Epidermal melanocyte (primary cell): ENCODE data around the gene BSDC1.
"Not testable (repeated sequence)": the region's sequence is repeated elsewhere in the genome, so short reads cannot be mapped to it uniquely, and the experiment has no call there.

ENCODE experiments used
- DNase-seq: peaks from one replicate; pipeline ENCODE4 v3.0.0; 2011; ENCODE audit warnings: low spot score; ENCODE audit not compliant: insufficient read length

The BSDC1 gene

DNA sequence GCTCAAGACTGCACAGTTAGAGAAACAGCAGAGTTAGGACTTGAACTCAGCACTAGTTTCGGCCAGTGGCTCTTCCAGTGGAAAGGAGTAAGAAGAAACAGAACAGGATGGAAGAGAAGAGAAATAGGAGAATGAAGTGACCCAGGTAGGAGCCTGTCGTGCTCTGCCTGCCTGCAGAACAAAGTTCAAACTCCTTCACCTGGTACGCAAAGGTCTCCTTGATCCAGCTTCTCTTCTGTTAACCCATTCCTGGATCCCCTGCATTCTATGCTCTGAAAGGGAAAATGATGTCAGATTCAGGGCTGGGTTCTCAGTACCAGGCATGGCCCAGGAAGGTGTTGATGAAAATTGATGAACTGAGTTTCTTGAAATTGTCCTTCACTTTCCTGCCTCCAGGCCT, 35.8 kb downstream of the BSDC1 start:
- DNase-seq: peak; percentile 5

DNA sequence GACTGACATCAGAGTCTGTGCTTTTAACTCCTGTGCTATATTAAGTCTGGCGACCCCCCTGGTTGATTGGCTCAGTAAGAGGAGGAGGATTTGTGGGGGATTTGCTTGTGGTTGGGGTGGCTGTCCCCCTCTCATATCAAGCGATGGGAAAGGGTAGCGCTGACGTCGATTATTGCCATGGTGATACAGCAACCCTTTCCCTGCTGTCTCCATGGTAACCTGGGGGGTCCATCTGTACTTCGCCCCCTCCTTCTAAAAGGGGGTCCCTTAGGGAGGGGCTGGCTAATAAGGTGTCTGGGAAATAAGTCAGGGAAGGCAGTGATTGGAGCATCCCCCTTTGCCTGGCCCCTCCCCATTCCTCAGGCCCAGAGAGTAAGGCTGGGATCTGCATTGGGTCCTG, 36.6 kb downstream of the BSDC1 start:
- DNase-seq: no peak

DNA sequence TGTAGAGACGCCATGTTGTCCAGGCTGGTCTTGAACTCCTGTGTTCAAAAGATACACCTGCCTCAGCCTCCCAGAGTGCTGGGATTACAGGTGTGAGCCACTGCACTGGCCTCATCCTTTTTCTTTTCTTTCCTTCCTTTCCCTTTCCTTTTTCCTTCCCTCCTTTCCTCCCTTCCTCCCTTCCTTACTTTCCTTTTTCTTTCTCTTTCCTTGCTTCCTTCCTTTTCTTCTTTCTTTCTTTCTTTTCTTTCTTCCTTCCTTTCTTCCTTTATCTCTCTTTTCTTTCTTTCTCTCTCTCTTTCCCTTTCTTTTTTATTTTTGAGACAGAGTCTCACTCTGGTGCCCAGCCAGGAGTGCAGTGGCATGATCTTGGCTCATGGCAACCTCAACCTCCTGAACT, 37.8 kb downstream of the BSDC1 start:
- no peak for DNase-seq

DNA sequence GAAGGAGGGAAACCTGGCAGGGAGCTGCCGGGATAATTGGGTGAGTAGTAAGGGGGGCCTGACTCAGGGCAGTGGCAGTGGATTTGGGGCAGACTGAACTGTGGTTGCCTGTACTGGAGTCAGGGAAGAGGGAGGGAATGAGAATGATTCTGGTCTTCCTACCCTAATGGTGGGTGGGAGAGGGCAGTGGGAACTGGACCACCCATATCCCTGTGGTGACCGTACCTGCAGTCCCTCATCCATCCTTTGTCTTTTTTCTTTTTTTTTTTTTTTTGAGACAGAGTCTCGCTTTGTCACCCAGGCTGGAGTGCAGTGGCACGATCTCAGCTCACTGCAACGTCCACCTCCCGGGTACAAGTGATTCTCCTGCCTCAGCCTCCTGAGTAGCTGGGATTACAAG, 38.5 kb downstream of the BSDC1 start:
- not testable (repeated sequence) for DNase-seq

DNA sequence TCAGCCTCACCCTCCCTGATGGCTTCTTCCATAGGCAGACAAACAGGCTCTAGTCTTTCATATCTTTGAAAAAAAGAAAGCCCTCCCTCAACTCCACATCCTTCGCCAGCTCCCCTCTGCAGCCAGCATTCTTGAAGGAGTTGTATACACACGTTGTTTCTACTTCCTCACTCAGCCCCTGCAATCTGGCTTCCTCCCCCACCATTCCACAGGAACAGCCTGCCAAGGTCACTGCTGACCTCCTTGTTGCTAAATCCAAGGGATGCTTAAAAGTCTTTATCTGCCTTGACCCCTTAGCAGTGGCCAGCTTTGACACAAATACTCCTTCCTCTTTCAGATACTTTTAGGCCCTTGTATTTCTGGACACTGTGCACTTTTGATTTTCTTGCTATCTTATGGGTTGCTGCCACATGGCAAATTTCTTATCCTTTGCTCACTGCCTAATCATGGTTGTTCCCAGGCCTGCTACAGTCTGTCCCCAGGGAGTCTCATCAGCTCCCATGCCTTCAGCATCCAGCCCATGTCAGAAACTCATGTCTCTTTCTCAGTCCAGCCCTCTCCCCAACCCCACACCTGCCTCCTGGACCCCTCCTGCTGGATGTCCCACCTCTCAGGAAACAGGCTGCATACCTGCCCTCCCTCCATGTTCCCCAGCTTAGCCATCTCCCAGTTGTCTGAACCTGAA, 40.2 kb downstream of the BSDC1 start:
- peak; percentile 11 for DNase-seq

DNA sequence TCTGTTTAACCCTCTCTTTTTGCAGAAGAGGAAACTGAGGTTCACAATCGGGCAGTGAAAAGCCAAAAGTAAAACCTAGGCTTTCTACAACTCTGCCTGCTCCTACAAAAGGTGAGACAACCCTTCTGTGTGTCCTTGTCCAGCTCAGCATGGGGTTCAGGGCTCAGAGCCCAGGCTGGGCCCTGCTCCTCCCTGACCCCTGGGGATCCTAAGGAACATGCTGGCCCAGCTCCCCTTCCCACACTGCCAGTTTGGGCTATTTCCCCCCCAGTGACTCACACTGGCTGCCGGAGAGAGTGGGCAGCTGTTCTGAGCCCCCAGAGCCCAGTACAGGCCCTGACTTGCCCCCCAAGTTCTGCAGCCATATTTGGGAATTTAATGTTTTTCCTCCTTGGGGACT, 40.8 kb downstream of the BSDC1 start:
- no peak for DNase-seq

DNA sequence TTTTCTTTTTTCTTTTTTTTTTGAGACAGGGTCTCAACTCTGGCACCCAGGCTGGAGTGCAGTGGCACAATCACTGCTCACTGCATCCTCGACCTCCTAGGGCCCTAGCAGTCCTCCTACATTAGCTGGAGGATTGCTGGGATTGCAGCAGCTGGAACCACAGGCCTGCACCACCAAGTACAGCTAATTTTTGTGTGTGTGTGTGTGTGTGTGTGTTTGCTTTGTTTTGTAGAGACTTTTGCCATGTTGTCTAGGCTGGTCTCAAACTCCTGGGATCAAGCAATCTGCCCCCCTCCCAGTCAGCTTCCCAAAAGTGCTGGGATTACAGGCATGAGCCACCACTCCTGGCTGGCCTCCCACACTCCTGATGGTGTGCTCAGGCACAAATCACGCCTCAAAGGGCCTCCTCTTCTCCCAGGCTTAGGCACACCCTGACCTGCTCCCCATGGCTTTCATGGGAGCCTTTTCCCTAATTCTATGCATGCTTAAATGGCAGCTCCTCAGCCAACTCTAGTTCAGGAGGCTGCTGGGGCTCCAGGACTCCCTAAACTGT, 41.3 kb downstream of the BSDC1 start:
- no peak for DNase-seq

DNA sequence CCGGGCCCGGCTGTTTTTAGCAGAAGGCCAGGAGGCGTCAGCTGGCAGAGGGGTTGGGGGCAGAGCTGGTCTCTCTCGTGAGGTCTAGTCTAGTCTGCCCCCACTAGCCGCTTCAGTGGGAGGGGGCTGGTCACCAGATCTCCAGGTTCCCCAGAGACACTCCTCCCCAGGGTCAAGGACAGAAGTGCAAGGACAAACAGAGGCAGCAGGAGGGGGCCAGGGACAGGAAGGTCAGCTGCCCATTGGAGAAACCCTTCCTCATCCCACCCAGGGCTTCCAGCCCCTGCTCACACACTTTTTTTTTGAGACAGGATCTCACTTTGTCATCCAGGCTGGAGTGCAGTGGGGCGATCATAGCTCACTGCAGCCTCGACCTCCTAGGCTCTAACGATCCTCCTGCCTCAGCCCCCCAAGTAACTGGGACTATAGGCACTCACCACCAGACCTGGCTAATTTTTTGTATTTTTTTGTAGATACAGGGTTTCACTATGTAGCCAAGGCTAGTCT, 41.9 kb downstream of the BSDC1 start:
- DNase-seq: no peak

DNA sequence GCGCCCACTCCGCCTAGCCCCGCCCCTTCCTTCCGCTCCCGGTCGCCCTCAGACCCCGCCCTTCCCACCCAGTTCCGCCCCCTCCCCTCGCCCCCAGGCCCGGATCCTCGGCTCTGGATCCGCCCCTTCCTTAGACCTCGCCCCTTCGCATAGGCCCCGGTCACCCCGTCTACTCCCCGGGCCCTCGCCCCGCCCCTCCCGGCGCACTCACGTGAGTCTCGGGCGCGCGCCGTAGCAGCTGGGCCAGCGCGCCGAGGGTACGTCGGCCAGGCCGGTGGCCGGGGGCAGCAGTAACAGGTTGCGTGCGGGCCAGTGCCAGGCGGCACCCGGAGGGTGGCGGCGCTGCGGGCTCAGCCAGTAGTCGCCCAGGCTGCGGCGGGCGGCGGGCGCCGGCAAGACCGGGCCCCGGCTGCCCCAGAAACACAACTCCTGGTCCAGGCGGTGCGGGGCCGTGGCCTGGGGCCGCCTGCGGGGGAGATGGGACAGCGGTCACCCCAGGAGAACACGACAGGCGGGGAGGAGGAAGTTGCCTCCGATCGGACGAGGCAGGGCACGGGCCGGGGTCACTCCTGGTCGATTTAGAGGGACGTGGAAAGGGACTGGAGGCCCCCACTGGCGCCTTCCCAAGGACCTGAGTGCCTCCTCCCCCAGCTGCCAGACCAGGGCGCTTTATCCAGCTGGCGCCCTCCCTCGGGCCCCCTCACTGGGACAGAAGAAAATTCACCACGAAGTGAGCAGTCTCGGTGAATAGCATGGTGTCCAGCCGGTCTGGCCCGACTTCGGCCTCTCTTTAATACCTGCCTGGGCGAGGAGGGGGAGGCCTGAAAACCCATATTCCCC, 42.6 kb downstream of the BSDC1 start:
- DNase-seq: peak; percentile 79

DNA sequence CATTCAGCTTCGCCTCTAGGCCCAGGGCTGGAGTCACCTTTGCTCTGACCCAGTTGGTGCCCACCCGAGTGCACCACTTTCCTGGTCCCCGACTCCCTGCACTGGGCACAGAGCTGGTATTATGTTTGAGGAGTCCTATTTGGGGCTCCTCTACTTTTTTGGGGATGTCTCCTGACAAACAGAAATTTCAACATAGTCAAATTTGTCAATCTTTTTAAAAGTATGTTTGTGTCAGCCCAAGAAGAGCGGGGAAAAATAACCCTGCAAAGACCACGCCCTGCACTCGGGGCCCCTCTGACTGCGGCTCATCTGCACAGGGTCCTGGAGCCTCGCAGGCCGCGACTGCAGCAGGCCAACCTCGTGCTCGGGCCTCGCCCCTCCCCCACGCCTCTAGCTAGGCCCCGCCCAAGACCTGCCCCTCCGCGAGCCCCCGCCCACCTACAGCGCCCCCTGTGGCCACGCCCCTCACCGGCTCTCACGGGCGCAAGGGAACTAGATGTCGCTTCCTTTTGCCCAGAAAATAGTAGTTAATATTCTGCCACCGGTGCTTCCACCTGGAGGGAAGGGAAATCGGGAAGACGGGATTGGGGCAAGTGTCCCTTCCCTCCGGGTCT, 43.3 kb downstream of the BSDC1 start:
- DNase-seq: no peak

DNA sequence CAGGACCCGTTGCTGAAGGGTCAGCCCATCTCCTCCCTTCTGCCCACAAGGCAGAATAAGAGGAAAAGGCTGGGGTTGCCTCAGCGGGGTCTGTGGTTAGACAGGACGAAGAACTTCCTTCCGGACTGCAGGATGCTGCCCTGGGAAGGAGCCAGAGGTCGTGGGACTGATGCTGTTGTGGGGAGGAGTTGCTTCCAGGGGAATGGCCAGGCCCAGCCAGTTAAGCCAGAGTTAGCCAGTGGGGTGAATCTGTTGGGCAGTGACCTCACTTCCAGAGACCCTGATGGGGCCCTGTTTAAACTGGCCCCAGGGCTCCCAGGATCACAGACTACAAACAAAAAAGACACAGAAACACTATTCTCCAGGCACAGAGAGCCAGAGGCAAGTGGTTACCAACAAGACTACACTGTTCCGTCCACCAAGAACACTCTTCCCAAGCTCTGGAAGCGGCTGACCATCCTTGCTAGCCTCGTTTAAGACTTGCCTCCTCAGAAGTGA, 45.0 kb downstream of the BSDC1 start:
- peak; percentile 50 for DNase-seq

DNA sequence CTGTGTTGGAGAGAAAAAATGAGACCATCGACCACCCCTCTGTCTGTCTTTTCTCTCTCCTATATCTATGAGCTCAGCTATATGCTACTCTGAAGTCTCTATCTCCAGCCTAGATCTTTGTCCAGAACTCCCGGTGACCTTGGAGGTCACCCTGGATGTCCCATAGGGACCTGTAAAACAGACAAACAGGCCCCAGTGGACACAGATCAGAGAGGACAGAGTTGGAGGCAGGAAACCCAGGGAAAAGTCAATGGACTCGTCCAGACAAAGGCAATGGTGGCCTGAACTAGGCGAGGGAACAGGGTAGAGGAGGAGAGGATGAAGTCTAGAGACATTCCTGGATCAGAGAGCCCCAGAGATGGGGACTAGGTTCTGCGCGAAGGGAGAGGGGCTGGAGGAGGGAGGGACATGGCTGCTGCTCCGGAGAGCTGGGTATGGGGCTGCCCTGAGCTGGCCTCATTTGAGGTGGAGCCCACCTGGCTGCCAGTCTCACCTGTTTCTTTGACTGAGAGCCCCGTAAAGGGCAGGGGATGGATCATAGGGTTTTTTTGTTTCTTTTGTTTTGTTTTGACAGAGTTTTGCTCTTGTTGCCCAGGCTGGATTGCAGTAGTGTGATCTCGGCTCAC, 47.6 kb downstream of the BSDC1 start:
- DNase-seq: no peak

DNA sequence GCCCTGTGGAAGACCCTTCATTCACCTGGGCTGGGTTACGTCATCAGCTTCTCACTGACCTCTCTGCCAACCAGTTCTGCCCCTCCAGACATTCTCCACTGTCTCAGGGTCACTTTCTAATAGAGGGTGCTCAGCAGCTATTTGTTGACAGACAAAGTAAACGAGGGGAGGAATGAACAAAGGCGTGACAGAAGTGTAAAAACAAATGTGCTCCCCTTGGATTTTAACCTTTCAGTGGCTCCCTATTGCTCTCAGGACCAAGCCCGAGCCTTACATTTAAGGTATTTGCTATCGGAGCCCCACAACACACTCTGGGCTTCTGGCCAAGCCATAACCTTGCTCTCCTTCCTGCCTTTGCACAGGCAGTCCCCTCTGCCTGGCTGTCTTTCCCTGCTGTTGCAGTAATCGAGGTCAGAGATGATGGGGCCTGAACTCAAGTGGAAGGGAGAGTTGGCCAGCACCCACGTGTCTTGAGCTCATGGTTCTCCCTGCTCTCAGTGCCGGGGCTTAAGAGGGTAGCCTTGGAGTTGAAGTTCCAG, 48.9 kb downstream of the BSDC1 start:
- no peak for DNase-seq

DNA sequence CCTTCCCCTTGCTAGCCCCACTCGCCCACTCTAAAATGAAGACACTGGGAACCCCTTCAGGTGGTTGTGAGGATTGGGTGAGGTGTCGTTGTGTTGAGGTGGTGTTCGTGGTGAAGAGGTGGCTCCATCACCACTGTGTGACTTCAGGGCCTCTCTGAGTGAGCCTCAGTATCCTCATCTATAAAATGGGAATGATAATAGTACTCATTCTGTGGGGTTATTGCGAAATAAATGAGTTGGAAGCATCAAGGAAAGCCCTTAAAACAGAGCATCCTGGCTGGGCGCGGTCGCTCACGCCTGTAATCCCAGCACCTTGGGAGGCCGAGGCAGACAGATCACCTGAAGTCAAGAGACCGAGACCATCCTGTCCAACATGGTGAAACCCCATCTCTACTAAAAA, 51.5 kb downstream of the BSDC1 start:
- no peak for DNase-seq

DNA sequence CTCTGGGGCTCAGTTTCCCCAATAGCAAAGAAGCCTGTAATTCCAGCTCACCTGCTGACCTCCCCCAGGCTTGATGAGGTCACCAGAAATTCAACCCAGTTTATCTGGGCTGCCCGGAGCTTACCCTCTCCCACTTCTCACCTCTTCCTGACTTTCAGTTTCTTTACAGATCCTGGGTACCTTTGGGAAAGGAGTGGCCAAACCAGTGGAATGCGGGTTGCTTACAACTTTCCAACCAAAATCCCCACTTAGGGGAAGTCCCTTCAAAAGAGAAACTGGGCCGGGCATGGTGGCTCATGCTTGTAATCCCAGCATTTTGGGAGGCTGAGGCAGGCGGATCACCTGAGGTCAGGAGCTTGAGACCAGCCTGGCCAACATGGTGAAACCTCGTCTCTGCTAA, 52.3 kb downstream of the BSDC1 start:
- DNase-seq: no peak

DNA sequence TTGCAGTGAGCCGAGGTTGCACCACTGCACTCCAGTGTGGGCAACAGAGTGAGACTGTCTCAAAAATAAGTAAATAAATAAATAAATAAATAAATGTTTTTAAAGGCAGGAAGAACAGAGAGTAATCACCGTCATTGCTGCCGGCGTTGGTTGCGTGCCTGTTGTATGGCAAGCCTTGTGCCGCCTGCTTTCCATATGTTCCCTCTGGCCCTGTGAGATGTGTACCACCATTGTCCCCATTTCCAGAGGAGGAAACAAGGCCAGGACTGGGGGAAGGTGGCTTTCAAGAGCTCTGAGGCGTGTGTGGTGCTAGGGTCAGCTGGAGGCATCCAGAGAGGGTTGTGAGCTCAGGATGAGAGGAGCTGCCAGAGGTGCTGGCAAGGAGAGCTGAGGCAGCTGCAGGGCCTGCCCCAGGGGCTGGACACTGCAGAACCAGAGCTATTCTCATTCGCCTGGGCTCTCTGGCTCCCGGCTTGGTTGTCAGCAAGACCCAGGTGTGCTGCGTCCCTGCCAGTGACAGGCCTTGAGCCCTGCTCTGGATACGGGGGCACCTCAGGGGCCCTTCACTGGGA, 53.0 kb downstream of the BSDC1 start:
- DNase-seq: no peak

DNA sequence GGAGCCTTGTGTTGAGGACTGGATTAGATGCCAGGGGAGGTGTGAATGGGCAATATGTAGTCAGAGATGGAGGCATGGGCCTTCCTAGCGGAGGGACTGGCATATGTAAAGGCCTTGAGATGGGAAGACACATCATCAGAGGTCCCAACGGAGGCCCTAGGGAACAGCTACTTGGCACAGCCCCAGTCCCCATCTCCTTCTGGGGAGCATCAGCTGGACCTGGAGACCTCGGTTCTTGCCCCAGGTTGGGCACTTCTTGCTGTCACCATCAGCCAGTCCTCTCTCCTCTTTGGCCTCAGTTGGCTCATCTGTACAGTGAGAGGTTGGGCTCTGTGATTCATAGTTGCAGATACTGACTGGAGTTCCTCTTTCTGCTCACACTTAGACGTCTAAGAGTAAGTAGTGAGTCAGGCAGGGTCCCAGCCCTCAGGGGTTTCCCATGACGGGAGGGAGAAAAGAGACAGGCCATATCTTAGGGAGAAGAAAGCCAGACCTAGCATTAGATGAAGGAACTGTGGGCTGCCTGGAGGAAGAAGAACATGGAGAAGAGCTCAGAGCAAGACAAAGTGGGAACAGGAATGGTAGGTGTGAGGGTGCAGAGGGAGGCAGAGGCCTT, 54.8 kb downstream of the BSDC1 start:
- no peak for DNase-seq

DNA sequence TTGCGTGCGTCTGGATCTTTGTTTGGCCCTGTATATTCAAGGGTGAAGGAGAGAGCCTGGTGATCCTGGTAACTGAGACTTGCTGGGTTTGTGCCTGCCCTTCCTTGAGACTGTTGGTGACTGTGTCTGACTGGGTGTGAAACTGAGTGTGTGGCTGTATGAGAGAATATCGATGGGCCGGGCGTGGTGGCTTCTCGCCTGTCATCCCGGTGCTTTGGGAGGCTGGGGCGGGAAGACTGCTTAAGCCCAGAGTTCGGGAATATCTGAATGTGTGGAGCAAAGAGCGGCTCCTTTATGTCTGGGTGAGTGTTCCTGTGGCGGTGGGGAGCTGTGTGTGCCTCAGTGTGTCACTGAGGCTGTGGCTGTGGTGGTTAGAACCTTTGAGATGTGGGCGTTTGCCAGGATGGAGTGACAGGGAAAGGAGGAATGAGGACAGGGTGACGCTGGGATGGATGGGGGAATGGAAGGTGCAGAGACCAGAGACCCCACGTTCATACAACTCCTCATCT, 55.5 kb downstream of the BSDC1 start:
- no peak for DNase-seq

DNA sequence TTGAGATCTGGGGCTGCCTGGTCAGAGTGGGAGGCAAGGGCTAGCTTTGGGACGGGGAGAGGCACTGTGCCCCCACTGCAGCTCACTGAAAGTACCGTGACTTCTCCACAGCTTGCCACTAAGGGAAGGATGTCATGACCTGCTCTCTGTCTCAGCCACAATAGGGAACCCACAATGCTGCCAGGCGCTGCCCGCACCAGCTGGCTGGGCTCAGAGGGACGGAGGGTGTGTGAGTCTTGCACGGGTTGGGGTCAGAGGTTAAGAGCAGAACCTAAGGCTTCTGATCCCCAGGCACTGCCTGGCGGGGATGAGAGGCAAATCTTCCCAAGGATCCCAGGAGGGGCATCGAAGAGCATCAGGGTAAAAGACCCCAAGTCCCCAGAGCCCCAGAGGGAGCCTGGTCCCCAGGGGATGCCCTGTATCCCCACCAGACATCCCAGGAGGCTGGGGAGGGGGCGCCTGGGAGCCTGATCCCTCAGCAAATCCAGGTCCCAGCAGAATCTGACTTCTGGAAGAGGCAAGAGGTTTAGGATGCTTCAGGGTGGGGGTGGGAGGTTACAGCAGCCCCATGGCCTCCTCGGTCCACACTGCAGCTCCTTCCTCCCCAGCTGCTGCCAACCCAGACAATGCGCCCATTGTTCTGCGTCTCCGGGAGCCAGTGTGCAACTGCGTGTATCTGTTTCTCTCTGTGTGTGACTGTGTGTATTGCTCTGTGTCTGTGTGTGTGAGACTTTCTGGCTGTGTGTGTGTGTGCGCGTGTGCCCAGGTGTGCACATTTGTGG, 56.2 kb downstream of the BSDC1 start:
- DNase-seq: peak; percentile 59
